Measurements from ENCODE around the gene ANKS6.

Gene ANKS6

DNA sequence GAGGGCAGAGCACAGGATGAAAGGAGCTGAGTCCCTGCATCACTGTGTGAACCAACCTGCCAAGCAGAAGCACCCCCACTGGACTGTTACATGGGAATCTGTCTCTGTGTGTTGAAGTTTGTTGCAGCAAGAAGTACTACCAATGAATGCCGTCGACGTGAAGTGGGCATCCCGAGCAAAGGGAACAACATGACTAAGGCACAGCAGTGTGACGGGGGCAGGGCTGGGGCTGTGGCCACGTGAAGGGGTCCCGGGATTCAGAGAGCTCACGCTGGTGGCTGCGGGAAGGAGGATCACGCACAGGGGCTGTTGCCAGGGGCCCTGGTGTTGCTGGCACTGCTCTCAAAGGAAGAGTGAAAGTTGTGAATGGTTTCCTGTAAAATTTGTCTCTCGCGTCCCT, 60.1 kb downstream of the ANKS6 start:
- DNase-seq (ENCODE audit: low spot score): no peak

DNA sequence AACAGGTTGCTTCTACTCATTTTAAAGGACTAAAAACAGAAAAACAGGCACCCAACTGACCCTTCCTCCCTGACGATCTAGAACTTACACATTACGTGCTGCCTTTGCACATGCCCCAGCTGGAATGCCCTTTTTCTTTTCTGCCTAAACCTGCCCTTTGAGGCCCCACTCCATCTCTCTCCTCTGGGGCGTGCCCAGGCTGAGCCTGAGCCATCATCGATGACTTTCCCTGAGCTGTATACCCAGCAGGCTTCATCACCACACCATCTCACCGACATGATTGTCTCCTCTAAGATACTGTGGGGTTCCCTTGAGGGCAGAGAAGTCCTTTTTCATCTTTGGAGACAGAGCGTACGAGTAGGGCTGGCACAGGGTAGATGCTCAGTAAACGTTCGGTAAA, 63.6 kb downstream of the ANKS6 start:
- no peak for DNase-seq (ENCODE audit: low spot score)

DNA sequence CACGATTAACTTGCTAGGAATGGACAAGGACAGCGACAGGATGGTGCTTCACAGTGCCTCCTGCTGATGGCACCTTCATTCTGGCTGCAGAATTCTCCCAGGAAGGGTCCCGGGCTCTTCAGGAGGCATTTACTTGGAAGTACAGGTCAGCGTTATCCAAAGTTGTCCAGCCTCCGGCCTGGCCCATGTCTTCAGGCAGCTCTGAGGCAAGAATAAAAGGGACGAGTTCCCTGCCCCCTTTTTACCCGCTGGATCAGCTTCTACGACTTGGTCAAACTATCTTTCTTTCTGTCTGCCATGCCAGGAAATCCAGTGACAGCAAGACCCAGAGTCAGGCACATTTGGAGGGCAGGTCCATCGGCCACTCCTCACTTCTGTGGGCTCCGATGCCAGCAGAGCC, 64.3 kb downstream of the ANKS6 start:
- no peak for DNase-seq (ENCODE audit: low spot score)

DNA sequence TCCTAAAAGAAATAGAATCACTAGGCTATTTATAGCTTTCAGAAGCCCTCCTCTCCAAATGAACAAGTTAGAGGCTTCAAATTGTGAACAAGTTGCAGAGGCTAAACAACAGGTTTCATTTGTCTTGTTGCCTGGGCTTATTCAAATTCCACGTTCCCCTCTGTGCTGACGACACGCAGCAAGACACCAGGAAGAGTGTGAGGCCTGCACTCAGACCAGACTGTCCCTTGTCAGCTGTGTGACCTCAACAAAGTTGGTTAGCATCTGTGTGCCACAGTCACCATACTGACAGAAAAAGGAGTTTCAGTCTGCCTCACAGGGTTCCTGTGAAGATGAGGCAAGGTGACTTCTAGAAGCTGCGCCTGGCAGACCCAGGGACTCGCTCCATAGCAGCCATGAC, 65.5 kb downstream of the ANKS6 start:
- DNase-seq (ENCODE audit: low spot score): no peak

DNA sequence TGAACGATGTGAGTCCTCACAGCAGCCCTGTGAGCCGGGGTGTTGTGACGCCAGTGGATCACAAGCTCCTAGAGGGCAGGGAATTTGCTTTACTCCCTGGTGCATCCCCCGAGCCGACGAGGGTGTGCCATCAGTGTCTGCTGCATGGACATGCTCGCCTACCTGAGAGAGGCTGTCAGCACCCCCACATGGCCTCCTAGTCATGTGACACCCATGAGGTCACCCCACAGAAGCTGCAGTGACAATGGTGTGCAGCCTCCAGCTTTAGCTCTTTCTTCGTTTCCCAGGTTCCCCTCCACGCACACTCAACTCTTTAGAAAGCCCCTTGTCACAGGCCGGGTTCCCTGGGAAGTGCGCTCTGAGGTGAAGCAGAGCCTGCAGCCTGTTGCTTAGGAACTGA, 67.9 kb downstream of the ANKS6 start:
- DNase-seq (ENCODE audit: low spot score): no peak

DNA sequence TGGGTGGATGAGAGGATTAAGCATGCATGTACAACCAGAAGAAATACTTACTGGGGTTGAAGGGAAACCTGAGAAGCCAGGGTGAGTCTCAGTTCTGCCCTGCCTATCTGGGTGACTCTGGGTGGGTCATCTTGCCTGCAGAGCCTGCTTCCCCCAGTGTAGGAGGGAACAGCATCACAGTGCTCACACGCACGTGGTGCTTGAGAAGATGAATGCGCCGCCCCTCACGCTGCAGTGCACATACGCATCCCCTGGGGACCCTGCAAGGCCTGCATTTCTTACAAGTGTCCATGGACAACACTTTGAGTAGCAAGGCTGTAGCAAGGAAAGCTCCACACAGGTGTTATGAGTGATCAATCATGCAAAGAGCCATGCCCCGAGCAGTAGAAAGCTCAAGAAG, 68.9 kb downstream of the ANKS6 start:
- no peak for DNase-seq (ENCODE audit: low spot score)

DNA sequence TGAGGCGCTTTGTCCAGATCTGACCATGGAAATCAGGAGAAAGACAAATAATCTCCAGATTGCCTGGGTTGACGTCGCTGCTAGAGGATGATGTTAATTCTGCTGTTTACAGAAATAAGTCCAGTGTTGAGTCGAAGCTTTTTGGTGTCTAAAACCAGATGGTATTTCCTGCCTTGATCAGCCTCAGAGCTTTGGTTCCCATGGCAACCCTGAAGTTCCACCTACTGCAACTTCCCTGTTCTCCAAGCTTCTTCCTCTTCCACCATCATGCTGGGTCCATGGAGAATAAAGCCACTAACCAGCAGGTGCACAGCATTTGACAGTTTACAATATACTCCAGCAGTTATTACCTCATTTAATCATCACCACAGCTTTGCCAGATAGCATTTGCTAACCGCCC, 69.6 kb downstream of the ANKS6 start:
- DNase-seq (ENCODE audit: low spot score): no peak

DNA sequence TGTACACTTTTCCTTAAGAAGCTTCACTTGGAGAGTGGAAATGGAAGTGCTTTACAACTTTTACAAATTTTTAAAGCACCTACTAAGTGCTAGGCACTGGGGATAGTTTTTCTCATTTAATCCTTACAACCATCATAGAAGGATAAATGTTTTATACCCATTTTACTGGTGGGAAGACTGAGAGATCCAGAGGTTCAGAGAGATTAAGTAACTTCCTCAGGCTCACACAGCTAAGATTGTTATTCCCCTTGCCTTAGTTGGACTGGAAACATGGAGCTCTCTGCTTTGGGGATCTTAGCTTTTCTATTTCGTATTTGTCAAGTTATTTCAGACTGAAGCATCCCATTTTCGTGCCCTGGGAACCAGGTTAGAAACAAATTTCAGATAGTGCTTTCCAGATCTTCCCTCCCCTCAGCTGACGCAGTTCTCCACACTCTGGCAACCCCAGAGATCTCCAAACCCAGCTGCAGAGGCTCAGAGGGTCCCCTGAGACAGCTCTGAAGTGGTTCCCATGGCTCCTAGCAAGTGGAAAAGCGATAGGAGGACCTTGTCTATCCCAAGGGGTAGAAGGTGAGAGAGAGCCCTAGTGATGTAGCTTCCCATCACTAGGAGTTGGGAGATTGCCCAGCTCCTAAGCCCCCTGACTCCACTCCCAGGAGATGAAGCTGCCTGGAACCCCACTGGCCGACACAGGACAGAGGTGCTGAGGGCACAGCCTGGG, 71.4 kb downstream of the ANKS6 start:
- DNase-seq (ENCODE audit: low spot score): no peak

DNA sequence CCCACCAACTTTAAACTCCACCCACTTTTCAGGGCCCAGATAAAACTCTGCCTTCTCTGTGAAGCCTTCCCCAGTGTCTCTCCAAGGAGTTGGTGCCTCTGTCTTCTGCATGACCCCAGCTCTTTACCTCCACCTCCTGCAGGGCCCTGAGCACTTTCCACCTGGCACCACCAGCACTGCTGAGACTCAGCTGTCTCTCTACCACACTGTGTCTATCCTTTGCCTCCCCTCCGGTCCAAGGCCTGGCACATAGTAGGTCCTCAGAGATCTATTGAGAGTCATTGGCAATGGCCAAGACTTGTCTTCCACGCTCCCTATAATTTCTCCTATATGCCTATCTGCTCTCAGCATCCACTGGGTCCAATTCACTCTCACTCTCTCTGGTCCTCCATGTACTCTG, 74.7 kb downstream of the ANKS6 start:
- DNase-seq (ENCODE audit: low spot score): no peak

DNA sequence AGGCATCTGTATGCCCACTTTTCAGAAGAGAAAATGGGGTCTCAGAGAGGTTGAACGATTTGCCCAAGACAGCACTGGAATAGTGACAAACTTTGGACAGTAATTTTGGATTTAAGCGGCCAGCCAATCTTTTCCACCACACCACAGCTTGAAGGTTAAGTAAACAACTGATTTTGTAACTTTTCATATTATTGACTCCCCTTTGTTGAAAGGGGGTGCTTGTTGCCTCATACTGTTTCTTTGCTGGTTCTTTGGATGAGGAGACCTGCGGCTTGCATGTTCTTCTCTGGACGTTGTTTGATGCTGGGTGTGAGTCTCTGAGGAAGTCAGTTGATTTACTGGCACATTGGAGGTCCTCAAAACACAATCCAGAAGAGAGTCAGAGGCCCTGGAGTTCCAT, 76.0 kb downstream of the ANKS6 start:
- DNase-seq (ENCODE audit: low spot score): no peak

DNA sequence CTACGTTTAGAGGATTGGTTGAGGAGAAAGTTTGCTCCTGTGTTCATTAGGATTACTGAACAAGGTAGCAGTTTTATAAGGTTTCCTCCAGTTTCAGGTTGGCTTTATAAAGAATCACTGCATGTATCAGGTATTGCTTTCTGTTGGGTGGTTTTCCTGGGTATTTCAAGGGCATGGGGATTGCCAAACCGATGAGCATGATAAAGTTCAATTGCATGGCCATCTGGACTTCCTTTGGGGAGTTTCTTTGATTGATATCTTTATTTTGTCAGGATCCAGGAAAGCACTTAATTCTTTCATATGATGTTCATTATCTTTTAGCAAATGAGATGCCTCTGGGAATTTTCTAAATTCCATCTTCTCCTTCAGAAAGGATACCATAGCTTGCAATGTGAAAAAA, 77.3 kb downstream of the ANKS6 start:
- DNase-seq (ENCODE audit: low spot score): no peak

DNA sequence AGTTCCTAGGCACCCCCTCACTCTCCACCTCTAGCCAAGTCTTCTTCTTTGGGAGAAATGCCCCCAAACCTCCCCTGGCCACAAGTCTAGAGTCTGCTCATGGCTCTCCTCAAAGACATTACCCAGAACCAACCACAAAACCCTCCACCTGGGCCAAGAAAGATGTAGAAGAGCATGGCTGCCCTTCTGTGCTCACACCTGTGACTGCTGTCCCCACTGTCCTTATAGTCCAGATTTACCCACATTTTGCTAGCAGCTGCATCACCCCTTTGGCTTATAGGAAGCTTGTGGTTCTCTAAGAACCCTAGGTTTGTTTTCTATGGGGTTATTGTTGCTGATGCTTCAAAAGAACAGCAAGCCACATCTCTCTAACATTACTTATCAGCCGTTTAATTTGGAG, 81.5 kb downstream of the ANKS6 start:
- no peak for DNase-seq (ENCODE audit: low spot score)

DNA sequence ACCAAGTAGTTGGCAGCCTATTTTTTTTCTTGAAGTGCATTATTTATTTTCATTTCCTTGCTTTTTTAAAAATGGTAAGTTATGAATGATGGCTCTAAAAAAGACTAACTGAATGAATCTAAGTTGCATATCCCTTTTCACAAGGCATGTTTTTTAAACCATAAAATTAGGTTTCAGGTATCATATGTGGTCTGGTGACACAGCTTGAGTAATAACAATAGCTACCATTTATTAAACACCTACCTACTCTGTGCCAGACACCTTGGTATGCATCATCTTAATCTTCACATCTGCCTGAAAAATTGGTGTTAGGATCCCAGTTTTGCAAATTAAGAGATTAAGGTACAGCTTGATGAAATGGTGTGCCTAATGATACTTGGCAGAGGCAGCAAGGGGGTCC, 83.4 kb downstream of the ANKS6 start:
- DNase-seq (ENCODE audit: low spot score): no peak

DNA sequence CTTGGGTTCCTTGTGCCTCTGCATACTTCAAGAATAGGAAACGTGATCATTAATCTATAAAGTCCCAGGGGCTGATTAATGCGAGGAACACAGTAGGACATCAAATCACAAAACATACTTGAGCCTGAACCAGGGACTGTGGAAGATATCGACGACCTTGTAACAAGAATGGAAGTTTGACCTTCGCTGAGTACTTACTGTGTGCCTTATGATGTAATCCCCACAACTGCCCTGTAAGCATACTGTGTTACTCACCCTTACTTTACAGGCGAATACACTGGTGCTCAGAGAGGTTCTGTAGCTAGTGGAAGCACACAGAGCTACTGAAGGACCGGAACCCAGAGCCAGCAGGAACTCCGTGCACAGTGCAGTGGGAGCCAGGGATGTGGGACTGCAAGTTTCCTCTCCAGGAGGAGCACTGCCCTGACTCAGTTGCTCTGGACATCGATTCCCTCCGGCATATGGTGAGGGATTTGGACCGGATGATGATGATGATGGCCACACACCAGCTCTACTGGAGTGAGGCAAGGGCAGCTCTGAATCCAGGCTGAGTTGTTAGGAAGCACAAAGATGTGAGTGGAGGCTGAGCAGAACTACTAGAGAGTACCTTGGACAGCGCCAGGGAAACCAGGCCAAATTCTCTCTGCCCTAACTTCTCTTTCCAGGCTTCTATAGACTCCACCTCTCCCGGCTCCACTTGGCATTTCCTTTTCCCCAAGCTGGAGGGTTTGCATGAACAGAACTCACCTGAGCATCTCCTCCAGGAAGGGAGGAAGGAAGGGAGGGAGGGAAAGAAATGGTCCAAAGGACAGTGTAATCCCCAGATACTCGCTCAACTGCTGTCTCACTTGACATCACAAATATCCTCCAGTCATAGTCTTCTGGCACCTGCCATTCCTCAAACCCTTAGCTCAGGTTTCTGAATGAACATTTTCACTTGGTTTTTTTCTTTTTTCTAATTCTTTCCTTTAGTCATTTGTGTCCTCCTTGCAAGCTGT, 86.1 kb downstream of the ANKS6 start:
- no peak for DNase-seq (ENCODE audit: low spot score)

DNA sequence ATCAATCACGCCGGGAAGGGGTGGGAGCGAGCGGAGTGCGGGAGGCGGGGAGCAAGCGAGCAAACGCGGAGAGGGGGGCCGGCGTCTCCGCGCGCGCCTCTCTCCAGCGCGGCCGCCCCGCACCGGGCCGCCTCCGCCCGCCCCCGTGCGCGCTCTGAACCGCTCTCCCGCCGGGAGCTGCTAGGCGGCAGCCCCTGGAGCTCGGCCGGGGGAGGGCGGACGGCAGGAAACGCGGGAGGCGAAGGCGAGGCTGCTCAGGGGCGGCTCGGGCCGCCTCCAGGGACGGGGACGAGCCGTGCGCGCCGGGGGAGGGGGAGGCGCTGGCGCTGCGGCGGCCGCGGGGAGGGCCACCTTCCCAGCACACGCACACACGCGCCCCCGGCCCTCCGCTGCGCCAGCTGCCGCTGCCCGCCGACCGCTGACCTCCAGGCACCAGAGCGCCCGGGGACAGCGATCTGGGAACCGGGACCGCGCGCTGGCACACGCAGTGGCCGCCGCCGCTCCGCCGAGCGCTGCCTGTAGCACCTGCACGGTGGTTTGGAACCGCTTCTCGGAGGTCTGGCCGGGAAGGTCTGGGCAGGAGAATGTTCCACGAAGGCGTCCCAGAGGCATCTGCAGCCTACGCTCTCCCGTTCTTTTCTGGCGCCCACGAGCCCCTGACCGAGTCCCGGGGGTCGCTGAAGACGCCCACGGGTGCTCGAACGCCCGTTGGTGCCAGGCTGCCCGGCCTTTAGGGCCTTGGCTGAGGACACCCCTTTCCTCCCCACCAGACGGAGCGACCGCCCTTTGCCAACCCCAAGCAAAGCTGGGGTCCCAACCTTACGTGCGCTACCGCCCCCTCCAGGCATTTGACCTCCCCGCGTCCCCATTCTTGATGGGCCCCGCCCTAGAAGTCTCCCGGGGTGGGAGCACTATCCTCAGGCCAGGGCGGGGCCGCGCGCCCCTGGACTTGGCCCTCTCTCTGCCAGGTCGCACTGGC, 87.1 kb downstream of the ANKS6 start, which contains the start of gene GABBR2:
Gene GABBR2 (minus strand): TSS at position 3 of the 979 bp plus-strand sequence. CDS start 198 bp downstream, outside the sequence.
- DNase-seq (ENCODE audit: low spot score): no peak

DNA sequence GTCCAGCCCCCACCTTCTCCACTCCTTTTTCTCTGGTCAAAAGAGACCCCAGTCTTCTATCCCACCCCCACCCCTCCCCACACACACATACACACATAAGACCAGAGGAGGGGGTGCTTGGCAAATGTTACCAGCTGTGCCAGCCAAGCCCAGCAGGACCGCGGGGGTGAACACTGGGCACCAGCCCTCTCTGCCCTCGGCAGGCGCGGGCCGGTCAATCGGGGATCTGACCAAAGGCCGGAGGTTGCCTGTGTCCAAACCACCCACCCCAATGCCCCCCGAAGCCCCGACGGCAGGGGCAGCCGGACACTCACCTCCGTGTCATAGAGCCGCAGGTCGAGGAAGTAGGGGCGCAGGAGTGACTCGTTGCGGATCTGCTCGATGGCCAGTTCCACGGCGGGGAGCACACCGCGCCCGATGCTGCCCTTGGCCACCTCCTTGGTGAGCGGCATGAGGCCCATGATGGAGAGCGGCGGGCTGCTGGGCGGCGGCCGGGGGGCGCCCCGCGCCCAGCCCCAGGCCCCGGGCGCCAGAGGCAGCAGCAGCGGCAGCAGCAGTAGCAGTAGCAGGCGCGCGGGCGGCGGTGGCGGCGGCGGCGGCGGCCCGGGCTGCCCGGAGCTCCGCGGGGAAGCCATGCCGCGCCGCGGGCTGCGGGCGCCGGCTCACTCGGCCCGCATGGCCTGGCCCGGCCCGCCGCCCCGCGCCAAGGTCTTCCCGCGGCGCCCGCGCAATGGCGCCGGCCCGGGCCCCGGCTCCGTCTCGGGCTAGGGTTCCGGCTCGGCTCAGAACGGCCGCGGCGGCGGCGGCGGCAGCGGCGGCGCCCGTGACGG, 88.0 kb downstream of the ANKS6 start:
- DNase-seq (ENCODE audit: low spot score): no peak

DNA sequence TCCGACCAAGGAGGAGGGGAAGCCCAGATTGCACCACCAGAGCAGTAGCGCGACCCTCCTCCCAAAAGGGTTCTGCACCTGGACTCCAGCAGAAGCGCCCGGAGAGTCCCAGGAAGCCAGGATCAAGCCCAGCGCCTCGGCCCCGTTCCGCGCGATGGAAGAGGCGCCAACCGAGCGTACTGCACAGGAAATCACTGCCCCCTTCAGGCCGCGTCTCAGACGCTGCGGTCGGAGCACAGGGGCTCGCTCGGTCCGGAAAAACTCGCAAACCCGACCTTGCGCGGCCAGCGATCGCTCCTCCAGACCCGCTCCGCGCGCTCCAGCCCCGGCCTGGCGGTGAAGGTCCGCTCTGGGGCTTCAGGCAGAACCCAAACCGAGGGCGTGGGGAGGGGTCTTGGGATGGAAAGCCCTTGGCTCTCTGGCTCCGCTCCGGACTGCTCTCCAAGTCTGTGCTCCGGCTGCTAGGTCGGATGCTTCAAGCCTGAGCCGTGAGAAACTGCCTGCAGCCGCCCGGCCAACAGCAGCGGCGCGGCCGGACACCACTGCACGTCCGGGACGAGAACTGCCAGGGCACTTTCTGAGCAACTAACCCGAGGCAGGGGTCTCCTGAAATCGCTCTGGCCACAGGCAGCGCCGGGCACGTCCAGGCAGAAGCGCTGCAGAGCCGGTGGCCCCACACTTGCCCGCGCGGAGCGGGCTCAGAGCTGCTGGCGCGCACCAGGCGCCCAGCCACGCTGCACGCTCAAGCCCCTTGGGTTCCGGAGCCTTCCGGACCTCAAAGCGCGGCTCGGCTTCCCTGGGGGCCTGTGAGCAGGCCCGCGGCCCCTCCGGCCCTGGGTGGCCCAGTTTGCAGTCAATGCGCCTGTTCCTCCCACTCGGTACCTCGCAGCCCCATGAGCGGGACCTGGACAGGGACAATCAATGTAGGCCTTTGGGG, 88.9 kb downstream of the ANKS6 start:
- DNase-seq (ENCODE audit: low spot score): no peak

DNA sequence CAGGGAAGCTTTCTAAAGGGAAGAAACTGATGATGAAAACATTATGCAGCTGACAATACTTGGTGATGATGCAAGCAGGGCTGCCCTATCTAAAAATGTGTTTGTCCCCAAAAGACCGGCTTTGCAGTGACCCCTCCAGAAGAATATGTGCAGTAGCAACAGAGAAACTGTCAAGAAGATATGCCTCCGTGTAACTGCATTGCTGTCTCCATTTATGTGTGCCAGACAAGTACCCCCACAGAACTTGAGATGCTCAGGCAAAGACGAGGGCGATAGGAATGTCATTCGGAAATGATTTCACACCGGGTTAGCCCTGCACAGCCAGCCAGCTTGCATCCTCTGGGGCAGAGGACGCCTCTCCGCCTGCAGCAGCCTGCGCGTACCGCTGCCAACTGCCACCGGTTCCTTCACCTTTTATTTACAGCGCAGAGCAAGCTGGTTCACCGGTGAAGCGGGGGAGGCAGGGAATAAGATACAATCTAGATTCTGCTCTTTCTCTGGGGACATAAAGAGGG, 89.6 kb downstream of the ANKS6 start:
- no peak for DNase-seq (ENCODE audit: low spot score)

DNA sequence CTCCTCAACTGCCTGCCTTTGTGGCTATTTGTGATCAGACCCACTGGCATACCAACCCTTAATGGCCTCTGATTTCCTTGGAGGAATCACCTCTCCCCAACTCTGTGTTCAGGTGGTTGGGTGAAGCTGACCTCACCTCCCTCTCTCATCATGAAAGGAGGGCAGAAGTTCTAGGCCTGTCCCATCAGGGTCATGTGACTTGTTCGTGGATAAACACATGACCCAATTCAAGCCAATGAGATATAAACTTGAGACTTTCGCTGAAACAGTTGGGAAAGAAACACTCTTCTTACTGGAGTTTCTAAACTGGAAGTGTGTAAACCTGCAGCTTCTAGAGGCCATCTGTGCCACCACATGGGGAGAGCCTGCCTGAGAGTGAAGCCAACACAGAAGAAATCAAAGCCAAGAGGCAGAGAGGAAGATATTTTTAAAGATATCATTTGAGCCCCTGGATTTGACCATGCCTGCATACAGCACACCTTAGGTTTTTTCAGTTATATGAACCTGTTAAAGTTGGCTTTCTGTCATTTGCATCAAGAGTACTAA, 93.4 kb downstream of the ANKS6 start:
- no peak for DNase-seq (ENCODE audit: low spot score)

All from CD4-positive, alpha-beta T cell treated with Interleukin-15 for 4 hours (primary cell).